ENCODE results near the gene CYTH3.

GRCh38 chr7:6121141-6121540, 151.3 kb downstream of the CYTH3 start:
- no peak for TF ChIP-seq ZNF280B (CRISPR knock-in tag; IDR thresholded peaks at IDR 0.05; ENCODE audit: borderline replicate concordance)
- TF ChIP-seq ZFP41 (CRISPR knock-in tag; IDR thresholded peaks at IDR 0.05; ENCODE audit: borderline replicate concordance): no peak
- no peak for TF ChIP-seq ZNF597 (CRISPR knock-in tag; IDR thresholded peaks at IDR 0.05)
- TF ChIP-seq, protein P1, sequence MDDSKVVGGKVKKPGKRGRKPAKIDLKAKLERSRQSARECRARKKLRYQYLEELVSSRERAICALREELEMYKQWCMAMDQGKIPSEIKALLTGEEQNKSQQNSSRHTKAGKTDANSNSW (CRISPR knock-in tag; IDR thresholded peaks at IDR 0.05; ENCODE audit: borderline replicate concordance): no peak
- TF ChIP-seq ZBTB44 (CRISPR knock-in tag; IDR thresholded peaks at IDR 0.05): no peak
